WTC11 (cell line): ENCODE data around the gene CYGB. TPM values are rescaled to one million over a fixed set of nuclear protein-coding genes. Genes with fewer than 3 reads are reported as not detected.

ENCODE experiments used
- ATAC-seq: fragments of 200-7000 bp; cut with Tn5 transposase; 2 replicates; pipeline ENCODE4 v1.10.0; 2021; ENCODE audit warnings: mild to moderate bottlenecking, moderate library complexity
- CTCF ChIA-PET: fragments of 300-600 bp; sonication (Branson Sonifier 250); formaldehyde crosslinking; loops from one replicate; lab custom pipeline; 2021; ENCODE audit warnings: antibody characterized with exemption; lab: Charles Lee
- POLR2A ChIA-PET: fragments of 350-600 bp; sonication (Branson Sonifier 250); formaldehyde crosslinking; loops from one replicate; lab custom pipeline; 2021; ENCODE audit warnings: antibody characterized with exemption; lab: Charles Lee
- DNase-seq: peaks from one replicate; pipeline ENCODE4 v3.0.0; 2021; ENCODE audit warnings: low spot score
- H3K27ac Mint-ChIP-seq: 2 replicates; pipeline ENCODE4 v1.8.0; 2021; ENCODE audit warnings: mixed read lengths
- H3K27me3 Mint-ChIP-seq: 2 replicates; pipeline ENCODE4 v1.8.0; 2021; ENCODE audit warnings: low read depth, mild to moderate bottlenecking, moderate library complexity, mixed read lengths
- H3K36me3 Mint-ChIP-seq: 2 replicates; pipeline ENCODE4 v1.8.0; 2021; ENCODE audit warnings: mixed read lengths
- H3K4me1 Mint-ChIP-seq: 2 replicates; pipeline ENCODE4 v1.8.0; 2022; ENCODE audit warnings: mixed read lengths
- H3K4me3 Mint-ChIP-seq: 2 replicates; pipeline ENCODE4 v1.8.0; 2021; ENCODE audit warnings: mild to moderate bottlenecking, moderate library complexity, mixed read lengths
- H3K9me3 Mint-ChIP-seq: 2 replicates; pipeline ENCODE4 v1.8.0; 2021; ENCODE audit warnings: mixed read lengths
- ATF1 ChIP-seq: sonication (generic); formaldehyde crosslinking; IDR thresholded peaks from 2 replicates; pipeline ENCODE4 v1.8.1; 2023; ENCODE audit warnings: mild to moderate bottlenecking, moderate library complexity, missing genetic modification reagents
- CREB1 ChIP-seq: sonication (generic); formaldehyde crosslinking; IDR thresholded peaks from 2 replicates; pipeline ENCODE4 v1.8.0; 2023; ENCODE audit warnings: mild to moderate bottlenecking, missing genetic modification reagents
- ELF4 ChIP-seq: sonication (generic); formaldehyde crosslinking; IDR thresholded peaks from 2 replicates; pipeline ENCODE4 v1.8.1; 2022; ENCODE audit warnings: low read depth, mild to moderate bottlenecking, moderate library complexity, missing genetic modification reagents
- ETV6 ChIP-seq: sonication (generic); formaldehyde crosslinking; IDR thresholded peaks from 2 replicates; pipeline ENCODE4 v1.8.1; 2022; ENCODE audit warnings: mild to moderate bottlenecking, missing genetic modification reagents
- FOXP1 ChIP-seq: sonication (generic); formaldehyde crosslinking; IDR thresholded peaks from 2 replicates; pipeline ENCODE4 v1.8.0; 2022; ENCODE audit warnings: missing genetic modification reagents, mild to moderate bottlenecking, moderate library complexity, borderline replicate concordance
- JUN ChIP-seq: sonication (generic); formaldehyde crosslinking; IDR thresholded peaks from 2 replicates; pipeline ENCODE4 v1.8.0; 2023; ENCODE audit warnings: mild to moderate bottlenecking, missing genetic modification reagents
- NR2C2 ChIP-seq: sonication (generic); formaldehyde crosslinking; IDR thresholded peaks from 2 replicates; pipeline ENCODE4 v1.8.0; 2022; ENCODE audit warnings: mild to moderate bottlenecking, missing genetic modification reagents
- PRRX2 ChIP-seq: fragments of 250-450 bp; sonication (Bioruptor Pico); IDR thresholded peaks from 2 replicates; pipeline ENCODE4 v1.8.0; 2021; ENCODE audit warnings: mild to moderate bottlenecking
- RELA ChIP-seq: sonication (generic); formaldehyde crosslinking; IDR thresholded peaks from 2 replicates; pipeline ENCODE4 v1.8.1; 2022; ENCODE audit warnings: missing genetic modification reagents, mild to moderate bottlenecking, borderline replicate concordance
- SMAD3 ChIP-seq: sonication (generic); formaldehyde crosslinking; IDR thresholded peaks from 2 replicates; pipeline ENCODE4 v1.8.0; 2022; ENCODE audit warnings: missing genetic modification reagents, mild to moderate bottlenecking, borderline replicate concordance
- SP1 ChIP-seq: sonication (generic); formaldehyde crosslinking; conservative IDR thresholded peaks from 2 replicates; pipeline ENCODE4 v1.8.1; 2022; ENCODE audit warnings: missing genetic modification reagents
- ZNF263 ChIP-seq: sonication (generic); formaldehyde crosslinking; IDR thresholded peaks from 2 replicates; pipeline ENCODE4 v1.8.1; 2022; ENCODE audit warnings: low read depth, mild to moderate bottlenecking, moderate library complexity, missing genetic modification reagents
- ZNF416 ChIP-seq: fragments of 250-450 bp; sonication (Bioruptor Pico); IDR thresholded peaks from 2 replicates; pipeline ENCODE4 v1.9.0; 2021; ENCODE audit warnings: mild to moderate bottlenecking, inconsistent platforms
- total RNA-seq: library from RNA; stranded (reverse); gene quantifications from 3 replicates; pipeline ENCODE4 v1.2.3, GENCODE V29; 2021
- TF ChIP-seq, protein P1 (sequence below): sonication (generic); formaldehyde crosslinking; conservative IDR thresholded peaks from 2 replicates; pipeline ENCODE4 v1.8.1; 2023; ENCODE audit warnings: mild to moderate bottlenecking, low read depth, missing genetic modification reagents, moderate library complexity
- TF ChIP-seq, protein P2 (sequence below): sonication (generic); formaldehyde crosslinking; IDR thresholded peaks from 2 replicates; pipeline ENCODE4 v1.8.0; 2022; ENCODE audit warnings: mild to moderate bottlenecking, missing genetic modification reagents
- TF ChIP-seq, protein P3 (sequence below): sonication (generic); formaldehyde crosslinking; IDR thresholded peaks from 2 replicates; pipeline ENCODE4 v1.8.0; 2022; ENCODE audit warnings: missing genetic modification reagents
- TF ChIP-seq, protein P4 (sequence below): sonication (generic); formaldehyde crosslinking; IDR thresholded peaks from 2 replicates; pipeline ENCODE4 v1.8.1; 2022; ENCODE audit warnings: mild to moderate bottlenecking, moderate library complexity, missing genetic modification reagents
- TF ChIP-seq, protein P5 (sequence below): fragments of 250-450 bp; sonication (Bioruptor Pico); IDR thresholded peaks from 2 replicates; pipeline ENCODE4 v1.9.0; 2021; ENCODE audit warnings: mild to moderate bottlenecking, borderline replicate concordance

Gene CYGB
- total RNA-seq, 1 experiment from 2014 or later: 3.6 TPM

DNA sequence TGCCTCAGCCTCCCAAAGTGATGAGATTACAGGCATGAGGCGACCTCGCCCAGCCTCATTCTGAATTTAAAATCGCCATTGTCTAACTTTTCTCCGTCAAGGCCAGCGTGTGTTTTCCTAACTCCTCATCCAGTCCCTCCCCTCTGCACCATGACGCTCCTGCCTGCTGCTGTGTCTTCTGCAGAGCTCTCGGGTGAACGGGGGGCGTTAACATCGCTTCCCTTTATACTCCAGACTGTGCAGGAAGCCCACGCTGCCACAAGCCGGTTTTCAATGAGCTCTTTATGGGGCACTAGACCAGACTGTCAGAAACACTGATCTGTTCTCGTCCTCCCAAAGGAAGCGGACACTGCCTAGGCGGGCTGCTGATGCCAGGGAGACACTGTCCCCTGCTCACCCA lies 56.9 kb downstream of the CYGB start:
- Mint-ChIP-seq H3K4me3 (no peak overlapping the region), H3K4me1 (no peaks in the 10 kb centered on the region), H3K27me3 (no peaks in the 10 kb centered on the region), H3K27ac (peak overlapping the region; percentile 86; the same call in 1 of the 2 replicates), H3K9me3 (no peaks in the 10 kb centered on the region), H3K36me3 (no peaks in the 10 kb centered on the region)
- TF ChIP-seq ZNF416 (CRISPR knock-in tag): no peak
- TF ChIP-seq NR2C2 (CRISPR knock-in tag): no peak
- TF ChIP-seq SP1 (CRISPR knock-in tag): no peak
- TF ChIP-seq CREB1: no peak
- TF ChIP-seq PRRX2 (CRISPR knock-in tag): no peak
- TF ChIP-seq, protein P1, sequence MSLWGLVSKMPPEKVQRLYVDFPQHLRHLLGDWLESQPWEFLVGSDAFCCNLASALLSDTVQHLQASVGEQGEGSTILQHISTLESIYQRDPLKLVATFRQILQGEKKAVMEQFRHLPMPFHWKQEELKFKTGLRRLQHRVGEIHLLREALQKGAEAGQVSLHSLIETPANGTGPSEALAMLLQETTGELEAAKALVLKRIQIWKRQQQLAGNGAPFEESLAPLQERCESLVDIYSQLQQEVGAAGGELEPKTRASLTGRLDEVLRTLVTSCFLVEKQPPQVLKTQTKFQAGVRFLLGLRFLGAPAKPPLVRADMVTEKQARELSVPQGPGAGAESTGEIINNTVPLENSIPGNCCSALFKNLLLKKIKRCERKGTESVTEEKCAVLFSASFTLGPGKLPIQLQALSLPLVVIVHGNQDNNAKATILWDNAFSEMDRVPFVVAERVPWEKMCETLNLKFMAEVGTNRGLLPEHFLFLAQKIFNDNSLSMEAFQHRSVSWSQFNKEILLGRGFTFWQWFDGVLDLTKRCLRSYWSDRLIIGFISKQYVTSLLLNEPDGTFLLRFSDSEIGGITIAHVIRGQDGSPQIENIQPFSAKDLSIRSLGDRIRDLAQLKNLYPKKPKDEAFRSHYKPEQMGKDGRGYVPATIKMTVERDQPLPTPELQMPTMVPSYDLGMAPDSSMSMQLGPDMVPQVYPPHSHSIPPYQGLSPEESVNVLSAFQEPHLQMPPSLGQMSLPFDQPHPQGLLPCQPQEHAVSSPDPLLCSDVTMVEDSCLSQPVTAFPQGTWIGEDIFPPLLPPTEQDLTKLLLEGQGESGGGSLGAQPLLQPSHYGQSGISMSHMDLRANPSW (CRISPR knock-in tag): no peak
- no peak for TF ChIP-seq JUN (CRISPR knock-in tag)
- no peak for TF ChIP-seq ZNF263 (CRISPR knock-in tag)
- TF ChIP-seq, protein P2, sequence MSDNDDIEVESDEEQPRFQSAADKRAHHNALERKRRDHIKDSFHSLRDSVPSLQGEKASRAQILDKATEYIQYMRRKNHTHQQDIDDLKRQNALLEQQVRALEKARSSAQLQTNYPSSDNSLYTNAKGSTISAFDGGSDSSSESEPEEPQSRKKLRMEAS: no peak
- no peak for TF ChIP-seq SMAD3 (CRISPR knock-in tag)
- TF ChIP-seq RELA (CRISPR knock-in tag): no peak
- TF ChIP-seq, protein P3, sequence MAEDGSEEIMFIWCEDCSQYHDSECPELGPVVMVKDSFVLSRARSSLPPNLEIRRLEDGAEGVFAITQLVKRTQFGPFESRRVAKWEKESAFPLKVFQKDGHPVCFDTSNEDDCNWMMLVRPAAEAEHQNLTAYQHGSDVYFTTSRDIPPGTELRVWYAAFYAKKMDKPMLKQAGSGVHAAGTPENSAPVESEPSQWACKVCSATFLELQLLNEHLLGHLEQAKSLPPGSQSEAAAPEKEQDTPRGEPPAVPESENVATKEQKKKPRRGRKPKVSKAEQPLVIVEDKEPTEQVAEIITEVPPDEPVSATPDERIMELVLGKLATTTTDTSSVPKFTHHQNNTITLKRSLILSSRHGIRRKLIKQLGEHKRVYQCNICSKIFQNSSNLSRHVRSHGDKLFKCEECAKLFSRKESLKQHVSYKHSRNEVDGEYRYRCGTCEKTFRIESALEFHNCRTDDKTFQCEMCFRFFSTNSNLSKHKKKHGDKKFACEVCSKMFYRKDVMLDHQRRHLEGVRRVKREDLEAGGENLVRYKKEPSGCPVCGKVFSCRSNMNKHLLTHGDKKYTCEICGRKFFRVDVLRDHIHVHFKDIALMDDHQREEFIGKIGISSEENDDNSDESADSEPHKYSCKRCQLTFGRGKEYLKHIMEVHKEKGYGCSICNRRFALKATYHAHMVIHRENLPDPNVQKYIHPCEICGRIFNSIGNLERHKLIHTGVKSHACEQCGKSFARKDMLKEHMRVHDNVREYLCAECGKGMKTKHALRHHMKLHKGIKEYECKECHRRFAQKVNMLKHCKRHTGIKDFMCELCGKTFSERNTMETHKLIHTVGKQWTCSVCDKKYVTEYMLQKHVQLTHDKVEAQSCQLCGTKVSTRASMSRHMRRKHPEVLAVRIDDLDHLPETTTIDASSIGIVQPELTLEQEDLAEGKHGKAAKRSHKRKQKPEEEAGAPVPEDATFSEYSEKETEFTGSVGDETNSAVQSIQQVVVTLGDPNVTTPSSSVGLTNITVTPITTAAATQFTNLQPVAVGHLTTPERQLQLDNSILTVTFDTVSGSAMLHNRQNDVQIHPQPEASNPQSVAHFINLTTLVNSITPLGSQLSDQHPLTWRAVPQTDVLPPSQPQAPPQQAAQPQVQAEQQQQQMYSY: no peak
- TF ChIP-seq, protein P4, sequence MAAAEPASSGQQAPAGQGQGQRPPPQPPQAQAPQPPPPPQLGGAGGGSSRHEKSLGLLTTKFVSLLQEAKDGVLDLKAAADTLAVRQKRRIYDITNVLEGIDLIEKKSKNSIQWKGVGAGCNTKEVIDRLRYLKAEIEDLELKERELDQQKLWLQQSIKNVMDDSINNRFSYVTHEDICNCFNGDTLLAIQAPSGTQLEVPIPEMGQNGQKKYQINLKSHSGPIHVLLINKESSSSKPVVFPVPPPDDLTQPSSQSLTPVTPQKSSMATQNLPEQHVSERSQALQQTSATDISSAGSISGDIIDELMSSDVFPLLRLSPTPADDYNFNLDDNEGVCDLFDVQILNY: no peak
- no peak for TF ChIP-seq ATF1 (CRISPR knock-in tag)
- TF ChIP-seq, protein P5, sequence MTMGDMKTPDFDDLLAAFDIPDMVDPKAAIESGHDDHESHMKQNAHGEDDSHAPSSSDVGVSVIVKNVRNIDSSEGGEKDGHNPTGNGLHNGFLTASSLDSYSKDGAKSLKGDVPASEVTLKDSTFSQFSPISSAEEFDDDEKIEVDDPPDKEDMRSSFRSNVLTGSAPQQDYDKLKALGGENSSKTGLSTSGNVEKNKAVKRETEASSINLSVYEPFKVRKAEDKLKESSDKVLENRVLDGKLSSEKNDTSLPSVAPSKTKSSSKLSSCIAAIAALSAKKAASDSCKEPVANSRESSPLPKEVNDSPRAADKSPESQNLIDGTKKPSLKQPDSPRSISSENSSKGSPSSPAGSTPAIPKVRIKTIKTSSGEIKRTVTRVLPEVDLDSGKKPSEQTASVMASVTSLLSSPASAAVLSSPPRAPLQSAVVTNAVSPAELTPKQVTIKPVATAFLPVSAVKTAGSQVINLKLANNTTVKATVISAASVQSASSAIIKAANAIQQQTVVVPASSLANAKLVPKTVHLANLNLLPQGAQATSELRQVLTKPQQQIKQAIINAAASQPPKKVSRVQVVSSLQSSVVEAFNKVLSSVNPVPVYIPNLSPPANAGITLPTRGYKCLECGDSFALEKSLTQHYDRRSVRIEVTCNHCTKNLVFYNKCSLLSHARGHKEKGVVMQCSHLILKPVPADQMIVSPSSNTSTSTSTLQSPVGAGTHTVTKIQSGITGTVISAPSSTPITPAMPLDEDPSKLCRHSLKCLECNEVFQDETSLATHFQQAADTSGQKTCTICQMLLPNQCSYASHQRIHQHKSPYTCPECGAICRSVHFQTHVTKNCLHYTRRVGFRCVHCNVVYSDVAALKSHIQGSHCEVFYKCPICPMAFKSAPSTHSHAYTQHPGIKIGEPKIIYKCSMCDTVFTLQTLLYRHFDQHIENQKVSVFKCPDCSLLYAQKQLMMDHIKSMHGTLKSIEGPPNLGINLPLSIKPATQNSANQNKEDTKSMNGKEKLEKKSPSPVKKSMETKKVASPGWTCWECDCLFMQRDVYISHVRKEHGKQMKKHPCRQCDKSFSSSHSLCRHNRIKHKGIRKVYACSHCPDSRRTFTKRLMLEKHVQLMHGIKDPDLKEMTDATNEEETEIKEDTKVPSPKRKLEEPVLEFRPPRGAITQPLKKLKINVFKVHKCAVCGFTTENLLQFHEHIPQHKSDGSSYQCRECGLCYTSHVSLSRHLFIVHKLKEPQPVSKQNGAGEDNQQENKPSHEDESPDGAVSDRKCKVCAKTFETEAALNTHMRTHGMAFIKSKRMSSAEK (CRISPR knock-in tag): no peak
- TF ChIP-seq ETV6: no peak
- TF ChIP-seq ELF4 (CRISPR knock-in tag): no peak
- TF ChIP-seq FOXP1 (CRISPR knock-in tag): no peak
- POLR2A ChIA-PET: no interaction called here
- DNase-seq (no peak), ATAC-seq (no peak)
- CTCF ChIA-PET: interaction anchor here (1.4 kb wide), 1 partner anchor 42 kb away, joined by 4 read pairs; no protein-coding TSS in a partner anchor
